Liver (tissue), 9 donors: ENCODE results near the gene EIF4E. TPM values are rescaled to one million over a fixed set of nuclear protein-coding genes. Genes with fewer than 3 reads are reported as not detected.

ENCODE experiments used
- DNase-seq: peaks from one replicate; pipeline ENCODE4 v3.0.0-alpha.2; 2017; ENCODE audit warnings: low spot score
- H3K27ac ChIP-seq, 2 donors: one replicate each; pipeline ENCODE4 v1.7.0; 2013; ENCODE audit warnings: inconsistent platforms in 2 of 2, low read length in 2 of 2, control low read depth in 1 of 2, low read depth in 1 of 2, mild to moderate bottlenecking in 1 of 2
- H3K27me3 ChIP-seq, 4 donors: one replicate each; pipeline versions ENCODE4 v1.6.1 to v1.7.0; 2013; ENCODE audit warnings: low read length in 3 of 4, inconsistent platforms in 1 of 4, mild to moderate bottlenecking in 1 of 4, moderate library complexity in 1 of 4; ENCODE audit not compliant: control insufficient read depth in 4 of 4, insufficient read depth in 4 of 4
- H3K36me3 ChIP-seq, 4 donors: one replicate each; pipeline versions ENCODE4 v1.6.1 to v1.7.0; 2013; ENCODE audit warnings: low read length in 3 of 4, mild to moderate bottlenecking in 3 of 4, low read depth in 1 of 4, moderate library complexity in 1 of 4; ENCODE audit not compliant: control insufficient read depth in 4 of 4, insufficient read depth in 3 of 4
- H3K4me1 ChIP-seq, 4 donors: one replicate each; pipeline versions ENCODE4 v1.6.1 to v1.7.0; 2013; ENCODE audit warnings: low read length in 3 of 4, mild to moderate bottlenecking in 3 of 4, moderate library complexity in 1 of 4; ENCODE audit not compliant: control insufficient read depth in 4 of 4, insufficient read depth in 4 of 4
- H3K4me3 ChIP-seq, 3 donors: one replicate each; pipeline versions ENCODE4 v1.6.1 to v1.7.0; 2013; ENCODE audit warnings: low read length in 3 of 3, control low read depth in 1 of 3, low read depth in 1 of 3, mild to moderate bottlenecking in 1 of 3
- H3K9ac ChIP-seq, 2 donors: one replicate each; pipeline ENCODE4 v1.7.0; 2013; ENCODE audit warnings: low read length in 2 of 2, mild to moderate bottlenecking in 2 of 2, moderate library complexity in 2 of 2, control low read depth in 1 of 2, low read depth in 1 of 2
- H3K9me3 ChIP-seq, 4 donors: one replicate each; pipeline versions ENCODE4 v1.6.1 to v1.7.0; 2013; ENCODE audit warnings: low read length in 3 of 4; ENCODE audit not compliant: control insufficient read depth in 4 of 4
- CTCF ChIP-seq: fragments of 150-350 bp; IDR thresholded peaks from 2 replicates; pipeline ENCODE4 v1.5.1; 2017; ENCODE audit warnings: improper control_type of control experiment, low read depth, low read length; ENCODE audit not compliant: missing input control
- EGR1 ChIP-seq, 2 donors: IDR thresholded peaks; 2 replicates each; pipeline ENCODE4 v1.6.1; 2016 to 2018; ENCODE audit warnings: antibody characterized with exemption in 2 of 2, low read depth in 2 of 2
- FOXA1 ChIP-seq: IDR thresholded peaks from 2 replicates; pipeline ENCODE4 v1.6.1; 2016; ENCODE audit warnings: antibody characterized with exemption
- FOXA2 ChIP-seq: IDR thresholded peaks from 2 replicates; pipeline ENCODE4 v1.6.1; 2016; ENCODE audit warnings: antibody characterized with exemption
- GABPA ChIP-seq, 2 donors: IDR thresholded peaks in 1 of 2; conservative IDR thresholded peaks in 1 of 2; 2 replicates each; pipeline ENCODE4 v1.6.1; 2016; ENCODE audit warnings: antibody characterized with exemption in 2 of 2, mild to moderate bottlenecking in 1 of 2, moderate library complexity in 1 of 2
- HNF4A ChIP-seq, 2 donors: conservative IDR thresholded peaks; 2 replicates each; pipeline ENCODE4 v1.6.1; 2016; ENCODE audit warnings: antibody characterized with exemption in 2 of 2, mild to moderate bottlenecking in 2 of 2
- HNF4G ChIP-seq: IDR thresholded peaks from 2 replicates; pipeline ENCODE4 v1.6.1; 2016; ENCODE audit warnings: antibody characterized with exemption
- JUND ChIP-seq, 2 donors: IDR thresholded peaks; 2 replicates each; pipeline ENCODE4 v1.6.1; 2016; ENCODE audit warnings: antibody characterized with exemption in 2 of 2
- MAX ChIP-seq: IDR thresholded peaks from 2 replicates; pipeline ENCODE4 v1.6.1; 2016; ENCODE audit warnings: antibody characterized with exemption
- NR2F2 ChIP-seq: IDR thresholded peaks from 2 replicates; pipeline ENCODE4 v1.6.1; 2016; ENCODE audit warnings: antibody characterized with exemption
- RAD21 ChIP-seq, 2 donors: IDR thresholded peaks; 2 replicates each; pipeline ENCODE4 v1.6.1; 2016; ENCODE audit warnings: antibody characterized with exemption in 2 of 2, mild to moderate bottlenecking in 2 of 2
- REST ChIP-seq: IDR thresholded peaks from 2 replicates; pipeline ENCODE4 v1.6.1; 2016; ENCODE audit warnings: antibody characterized with exemption, mild to moderate bottlenecking
- RXRA ChIP-seq, 2 donors: IDR thresholded peaks; 2 replicates each; pipeline ENCODE4 v1.6.1; 2017 to 2018; ENCODE audit warnings: antibody characterized with exemption in 2 of 2, mild to moderate bottlenecking in 1 of 2
- SP1 ChIP-seq: IDR thresholded peaks from 2 replicates; pipeline ENCODE4 v1.6.1; 2018; ENCODE audit warnings: antibody characterized with exemption, mild to moderate bottlenecking
- TAF1 ChIP-seq: conservative IDR thresholded peaks from 2 replicates; pipeline ENCODE4 v1.6.1; 2016; ENCODE audit warnings: antibody characterized with exemption, mild to moderate bottlenecking
- YY1 ChIP-seq: IDR thresholded peaks from 2 replicates; pipeline ENCODE4 v1.6.1; 2016; ENCODE audit warnings: antibody characterized with exemption, mild to moderate bottlenecking
- ZBTB33 ChIP-seq: IDR thresholded peaks from 2 replicates; pipeline ENCODE4 v1.6.1; 2016; ENCODE audit warnings: antibody characterized with exemption
- WGBS: extraction: QIAGEN DNeasy Blood & Tissue Kit; methylation state at CpG from one replicate; pipeline ENCODE4 v1.1.7; 2013; 5-methylcytosine and 5-hydroxymethylcytosine counted together
- polyA plus RNA-seq, 2 donors: library from polyadenylated mRNA; stranded (reverse) in 1 of 2; unstranded in 1 of 2; fragments of 200-250 nt in 1 of 2; fragments of >200 nt in 1 of 2; fragmentation: Nextera tagmentation in 1 of 2; extraction: Ambion mirVana in 1 of 2; gene quantifications; one replicate each; pipeline versions ENCODE4 v1.2.1 to v1.2.3, GENCODE V29; 2013 to 2015
- total RNA-seq, 2 donors: library from RNA; depleted of rRNA; stranded (reverse); fragments of >200 nt; gene quantifications; one replicate each; pipeline ENCODE4 v1.2.3, GENCODE V29; 2014
- TF ChIP-seq, protein P1 (sequence below): IDR thresholded peaks from 2 replicates; pipeline ENCODE4 v1.6.1; 2016; ENCODE audit warnings: antibody characterized with exemption
- donor health status: healthy.
- donor health status: healthy.
- donor health status: healthy.
- donor health status: healthy.
- donor health status: healthy.

EIF4E gene
- total and polyA plus RNA-seq, 4 donors, result 32.0 to 64.6 (median 52.2) TPM

DNA sequence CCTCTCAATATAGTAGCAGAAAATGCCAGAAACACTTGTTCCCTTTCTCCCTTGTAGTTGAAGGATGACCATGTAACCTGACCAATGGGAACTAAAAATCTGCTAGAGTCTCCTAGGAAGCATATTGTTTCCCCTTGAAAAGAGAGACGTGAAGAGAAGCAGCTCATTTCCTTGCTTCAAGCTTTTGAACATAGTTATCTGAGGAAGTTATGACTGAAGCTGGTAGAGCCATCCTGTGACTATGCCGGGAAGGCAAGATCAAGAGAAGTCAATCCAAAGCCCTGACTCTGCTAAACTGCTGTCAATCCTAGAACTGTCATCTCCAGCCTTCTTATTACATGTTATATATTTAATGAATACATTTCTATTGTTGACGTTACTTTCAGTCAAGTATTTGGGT lies 66.6 kb downstream of the EIF4E start:
- no peaks in the 10 kb centered on the region for H3K4me1 ChIP-seq
- no peaks in the 10 kb centered on the region for H3K9me3 ChIP-seq
- no peak overlapping the region for H3K9ac ChIP-seq
- TF ChIP-seq HNF4A (conservative IDR thresholded peaks at IDR 0.05), result no peak
- no peak for TF ChIP-seq HNF4G
- TF ChIP-seq NR2F2, result no peak
- TF ChIP-seq REST, result no peak
- TF ChIP-seq JUND (IDR thresholded peaks at IDR 0.05), result no peak
- TF ChIP-seq TAF1, result no peak
- TF ChIP-seq CTCF, result no peak
- no peak for TF ChIP-seq FOXA1
- TF ChIP-seq SP1, result no peak
- TF ChIP-seq ZBTB33, result no peak
- no peak for TF ChIP-seq FOXA2
- TF ChIP-seq MAX, result no peak
- TF ChIP-seq RAD21 (IDR thresholded peaks at IDR 0.05), result no peak
- TF ChIP-seq GABPA (IDR thresholded peaks at IDR 0.05 in 1 of 2, conservative IDR thresholded peaks at IDR 0.05 in 1 of 2), result no peak
- TF ChIP-seq YY1, result no peak
- TF ChIP-seq, protein P1, sequence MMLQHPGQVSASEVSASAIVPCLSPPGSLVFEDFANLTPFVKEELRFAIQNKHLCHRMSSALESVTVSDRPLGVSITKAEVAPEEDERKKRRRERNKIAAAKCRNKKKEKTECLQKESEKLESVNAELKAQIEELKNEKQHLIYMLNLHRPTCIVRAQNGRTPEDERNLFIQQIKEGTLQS, result no peak
- TF ChIP-seq EGR1 (IDR thresholded peaks at IDR 0.05; ENCODE audit: low read depth in 2 of 2), result no peak
- no peak for TF ChIP-seq RXRA (IDR thresholded peaks at IDR 0.05)
- WGBS, result 76% methylated on average over 3 of the region's 3 CpGs
- no peaks in the 10 kb centered on the region for H3K36me3 ChIP-seq
- no peaks in the 10 kb centered on the region for H3K27me3 ChIP-seq
- no peak for DNase-seq
- no peak overlapping the region for H3K27ac ChIP-seq
- no peak overlapping the region for H3K4me3 ChIP-seq
